ENCODE data around the gene MXD4. TPM values are rescaled to one million over a fixed set of nuclear protein-coding genes. Genes with fewer than 3 reads are reported as not detected.
A peak's percentile ranks its signal among the peaks of the same experiment; 100 is the strongest.

Gene MXD4
- total and polyA plus RNA-seq, 11 donors, result 27.5 to 76.6 (median 35.7) TPM

- Histone ChIP-seq H3K9me3 (no peaks in the 10 kb centered on the region), H3K36me3 (peaks cover 0 to 80% (median 69%) of the 10 kb centered on the region in 9 donors), H3K27me3 (no peaks in the 10 kb centered on the region), H3K27ac (no peak overlapping the region), H3K4me3 (no peak overlapping the region), H3K4me1 (peaks cover 4 to 35% (median 19%) of the 10 kb centered on the region in 12 donors)
- no peak for ATAC-seq
- intact Hi-C loops (cut with DNase I), result loop anchor here in 5 of 10 donors (10.0 kb wide), 4 partner anchors 165 to 715 kb away; partner anchors contain the start of genes CFAP99 (in 2 of the 5), ZFYVE28 (in 2 of the 5), FAM193A (in 1 of the 5) and GRK4 (in 1 of the 5)
- DNase-seq, result peak in 2 of 5 donors; percentile 22 to 50
- TF ChIP-seq CTCF (IDR thresholded peaks at IDR 0.05) (no peak), POLR2A (IDR thresholded peaks at IDR 0.05) (no peak)
- 85 to 90% (median 87%) methylated on average over 16 to 26 of the region's 26 CpGs for WGBS, 4 donors
Observed at GRCh38 chr4:2249526-2250356, 12.2 kb downstream of the MXD4 start.

DNA sequence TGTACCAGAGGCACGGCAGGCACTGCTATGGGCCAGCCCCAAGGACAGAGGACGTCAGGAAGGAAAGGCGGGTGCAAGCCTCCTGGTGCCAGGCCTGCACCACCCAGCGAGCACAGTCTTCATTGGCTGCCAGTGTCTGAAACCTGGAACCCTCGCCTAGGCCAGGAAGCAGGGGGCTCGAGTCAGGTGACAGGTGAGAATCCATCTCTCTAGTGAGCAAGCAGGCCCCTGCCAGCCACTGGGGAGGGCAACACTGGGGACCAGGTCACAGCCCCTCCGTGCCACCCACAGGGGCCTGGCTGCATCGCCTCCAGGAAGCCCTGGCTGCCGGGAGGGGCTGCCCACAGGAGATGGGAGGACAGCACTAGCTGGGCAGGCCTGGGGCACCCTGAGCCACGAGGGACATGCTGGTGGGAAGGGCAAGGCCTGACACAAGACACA, 13.1 kb downstream of the MXD4 start:
- ATAC-seq (no peak), DNase-seq (peak in 3 of 5 donors; percentile 18 to 64 (median 26))
- H3K27ac ChIP-seq, result no peak overlapping the region
- no peaks in the 10 kb centered on the region for H3K9me3 ChIP-seq
- WGBS, 4 donors, result 70 to 83% (median 73%) methylated on average over 4 to 10 of the region's 10 CpGs
- H3K36me3 ChIP-seq, result peaks cover 0 to 71% (median 60%) of the 10 kb centered on the region in 9 donors
- H3K4me1 ChIP-seq, result peaks cover 4 to 36% (median 26%) of the 10 kb centered on the region in 12 donors
- H3K27me3 ChIP-seq, result no peaks in the 10 kb centered on the region
- intact Hi-C loops (cut with DNase I), result loop anchor here in 3 of 10 donors (10.0 kb wide), 3 partner anchors 286 to 716 kb away; partner anchors contain the start of genes FAM193A (in 1 of the 3), GRK4 (in 1 of the 3) and NOP14 (in 1 of the 3)
- TF ChIP-seq CTCF (IDR thresholded peaks at IDR 0.05) (no peak), POLR2A (IDR thresholded peaks at IDR 0.05) (no peak)
- no peak overlapping the region for H3K4me3 ChIP-seq

- H3K4me3 ChIP-seq, result no peak overlapping the region
- H3K27ac ChIP-seq, result no peak overlapping the region
- H3K9me3 ChIP-seq, result no peaks in the 10 kb centered on the region
- intact Hi-C loops (cut with DNase I), result loop anchor here in 3 of 10 donors (10.0 kb wide), 3 partner anchors 287 to 717 kb away; partner anchors contain the start of genes FAM193A (in 1 of the 3), GRK4 (in 1 of the 3) and NOP14 (in 1 of the 3)
- ATAC-seq, result no peak
- peaks cover 0 to 65% (median 53%) of the 10 kb centered on the region in 9 donors for H3K36me3 ChIP-seq
- H3K27me3 ChIP-seq, result no peaks in the 10 kb centered on the region
- WGBS, 4 donors, result 84 to 88% (median 85%) methylated on average over 11 to 21 of the region's 21 CpGs
- DNase-seq, result peak in 3 of 5 donors; percentile 5 to 52 (median 21)
- TF ChIP-seq POLR2A (IDR thresholded peaks at IDR 0.05), result no peak
- TF ChIP-seq CTCF (IDR thresholded peaks at IDR 0.05), result no peak
- H3K4me1 ChIP-seq, result peaks cover 2 to 36% (median 28%) of the 10 kb centered on the region in 12 donors
Observed at GRCh38 chr4:2248044-2248780, 13.7 kb downstream of the MXD4 start.

Data from heart left ventricle (tissue), 16 donors.